ENCODE data around the gene PRDM12.
A peak's percentile ranks its signal among the peaks of the same experiment; 100 is the strongest.
"Not testable (repeated sequence)": the region's sequence is repeated elsewhere in the genome, so short reads cannot be mapped to it uniquely, and the experiment has no call there.

The PRDM12 gene

DNA sequence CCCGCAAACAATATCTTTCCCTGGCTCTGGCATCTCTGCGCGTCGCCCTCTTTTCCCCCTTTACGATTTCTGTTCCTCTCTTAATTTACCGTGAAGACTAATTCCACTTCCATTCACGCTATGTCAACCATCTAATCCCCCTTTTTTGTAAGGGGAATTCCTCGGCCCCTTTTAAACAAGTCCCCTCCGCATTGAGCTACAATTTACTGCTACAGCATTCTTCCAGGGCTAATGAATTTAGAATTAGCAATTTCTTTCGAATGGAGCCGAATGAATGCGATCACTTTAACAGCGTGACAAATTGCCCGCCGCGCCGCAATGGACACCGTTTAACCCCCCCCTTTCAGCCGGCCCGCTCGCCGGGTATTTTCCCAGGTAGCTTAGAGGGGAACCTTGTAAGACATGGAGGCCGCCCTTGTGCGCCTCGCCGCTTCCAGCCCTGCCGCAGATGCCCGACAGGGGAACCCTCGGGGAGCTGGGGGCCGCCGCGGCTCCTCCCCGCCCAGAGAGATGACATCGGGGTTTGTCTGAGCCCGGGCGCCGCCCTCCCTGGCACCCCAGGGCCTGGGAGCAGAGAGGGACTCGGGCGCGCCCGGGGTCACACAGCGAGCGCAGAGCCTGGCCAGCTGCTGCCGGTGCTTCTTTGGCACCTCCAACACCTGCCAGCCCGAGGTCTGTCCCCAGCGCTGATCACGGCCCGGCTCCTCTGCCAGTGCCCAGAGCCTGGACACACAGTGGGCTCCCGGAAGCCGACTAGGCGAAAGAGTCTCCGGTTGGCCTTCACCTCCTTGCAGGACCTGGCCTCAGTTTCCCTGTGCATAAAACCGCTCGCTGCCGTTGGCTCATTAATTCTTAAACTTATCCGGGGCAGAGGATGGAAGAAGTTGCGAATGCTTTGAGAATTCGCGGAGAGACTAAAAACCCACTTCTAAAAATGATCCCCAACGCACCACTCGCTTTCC lies 1.3 kb downstream of the PRDM12 start:
- DNase-seq = no peak

DNA sequence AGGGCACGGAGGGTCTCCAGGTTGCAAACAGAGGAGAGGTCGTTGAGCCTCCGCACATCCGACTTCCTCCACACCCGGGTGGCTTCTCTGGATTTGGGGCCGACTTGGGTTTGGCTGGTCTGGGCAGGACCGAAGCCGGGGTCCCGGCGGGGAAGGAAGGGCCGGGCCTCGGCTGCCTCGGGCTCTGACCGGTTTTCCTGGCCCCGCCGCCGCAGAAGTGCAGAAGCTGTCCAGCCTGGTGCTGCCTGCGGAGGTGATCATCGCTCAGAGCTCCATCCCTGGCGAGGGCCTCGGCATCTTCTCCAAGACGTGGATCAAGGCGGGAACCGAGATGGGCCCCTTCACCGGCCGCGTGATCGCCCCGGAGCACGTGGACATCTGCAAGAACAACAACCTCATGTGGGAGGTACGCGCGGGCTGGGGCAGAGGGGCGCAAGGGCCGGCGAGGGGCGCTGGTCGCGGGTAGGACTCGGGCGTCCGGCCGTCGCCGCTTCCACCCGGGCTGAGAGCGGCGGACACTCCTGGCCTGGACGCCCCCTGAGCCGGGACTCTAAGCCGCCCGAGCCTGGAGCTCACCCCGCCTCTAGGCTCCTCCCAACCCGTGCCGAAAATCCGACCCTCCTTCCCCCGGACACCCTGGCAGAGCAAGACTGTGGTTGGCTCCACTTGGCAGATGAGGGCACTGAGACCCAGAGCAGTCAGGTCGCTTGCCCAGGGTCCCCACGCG lies 2.2 kb downstream of the PRDM12 start:
- DNase-seq = no peak

DNA sequence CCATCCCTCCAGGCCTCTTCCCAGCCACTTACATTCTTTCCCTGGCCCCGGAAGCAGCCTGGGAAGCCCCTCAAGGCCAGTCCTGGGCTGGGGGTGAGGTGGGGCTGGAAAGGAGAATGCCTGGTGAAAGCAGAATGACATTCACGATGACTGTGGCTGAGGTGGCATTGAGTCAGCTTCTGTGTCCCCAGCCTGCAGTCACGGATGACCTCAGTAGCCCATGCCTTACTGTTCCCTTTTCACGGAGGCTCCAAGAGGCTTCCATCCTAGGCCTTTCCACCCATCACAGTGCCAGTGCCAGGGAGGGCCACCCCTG lies 2.7 kb downstream of the PRDM12 start:
- DNase-seq = no peak

DNA sequence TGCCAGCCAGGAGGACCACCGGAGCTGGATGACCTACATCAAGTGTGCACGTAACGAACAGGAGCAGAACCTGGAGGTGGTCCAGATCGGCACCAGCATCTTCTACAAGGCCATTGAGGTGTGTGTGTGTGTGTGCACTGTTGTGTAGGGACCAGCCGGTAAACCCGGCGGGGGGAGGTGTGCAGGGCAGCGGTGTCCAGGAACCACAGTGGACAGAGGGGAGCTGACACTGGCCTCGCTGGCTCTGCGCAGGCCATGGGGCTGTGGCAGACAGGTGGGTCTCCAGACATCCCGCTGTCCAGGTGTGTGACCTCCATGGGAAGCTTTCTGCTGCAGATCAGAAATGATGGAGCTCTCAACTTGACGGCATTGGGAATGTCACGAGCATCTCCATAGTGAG lies 3.8 kb downstream of the PRDM12 start:
- DNase-seq = no peak

DNA sequence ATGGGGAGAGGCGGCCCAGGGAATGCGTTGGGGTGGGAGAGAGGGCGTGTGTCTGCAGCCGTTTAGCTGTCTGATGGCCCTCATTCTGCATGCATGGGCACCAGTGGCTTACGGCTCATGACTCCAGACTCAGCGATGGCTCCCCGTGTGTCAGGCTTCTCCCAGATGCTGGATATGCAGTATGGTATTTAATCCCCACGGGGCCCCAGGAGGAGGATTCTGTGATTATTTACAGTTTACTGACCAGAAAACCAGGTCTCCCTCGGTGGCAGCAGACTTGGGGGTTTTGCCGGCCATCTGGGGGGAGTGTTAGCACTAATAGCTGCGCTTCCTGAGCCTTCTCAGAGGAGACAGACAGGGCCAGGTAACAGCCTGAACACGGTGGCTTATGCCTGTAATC lies 4.3 kb downstream of the PRDM12 start:
- DNase-seq = no peak

DNA sequence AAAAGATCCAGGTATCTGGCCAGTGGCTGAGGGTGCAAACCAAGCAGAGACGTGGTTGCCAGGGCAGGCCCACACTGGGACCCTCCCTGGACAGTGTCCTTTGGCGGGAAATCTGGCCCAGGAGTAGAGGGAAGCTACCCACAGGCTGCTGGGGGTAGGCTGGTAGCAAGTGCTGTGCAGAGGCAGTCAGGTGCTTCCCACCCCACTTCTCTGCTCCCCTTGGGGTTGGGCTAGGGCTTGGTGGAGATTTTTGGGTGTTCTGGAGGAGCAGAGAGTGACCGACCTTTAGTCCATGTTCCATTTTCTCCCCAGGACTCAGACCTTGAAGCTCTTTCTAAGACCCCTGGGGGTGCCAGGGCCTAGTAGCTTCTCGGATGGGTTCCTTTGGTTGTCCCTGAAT lies 5.6 kb downstream of the PRDM12 start:
- no peak for DNase-seq

DNA sequence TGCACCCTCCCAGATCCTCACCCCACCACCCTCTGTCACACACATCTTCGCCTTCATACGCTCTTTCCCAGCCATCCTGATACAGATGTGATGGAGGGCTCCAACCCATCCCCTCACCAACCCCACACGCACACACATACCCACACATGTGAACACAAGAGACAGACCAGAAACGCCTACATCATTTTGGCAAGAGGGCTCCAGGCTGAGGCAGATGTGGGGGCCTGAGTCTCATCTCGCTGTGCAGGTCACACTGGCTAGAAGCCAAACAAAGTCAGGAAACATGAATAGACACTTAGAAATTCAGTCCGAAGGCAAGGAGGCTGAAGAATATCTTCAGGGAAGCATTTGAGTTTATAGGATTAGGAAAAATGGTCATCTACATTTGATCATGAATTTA lies 6.2 kb downstream of the PRDM12 start:
- DNase-seq = no peak

DNA sequence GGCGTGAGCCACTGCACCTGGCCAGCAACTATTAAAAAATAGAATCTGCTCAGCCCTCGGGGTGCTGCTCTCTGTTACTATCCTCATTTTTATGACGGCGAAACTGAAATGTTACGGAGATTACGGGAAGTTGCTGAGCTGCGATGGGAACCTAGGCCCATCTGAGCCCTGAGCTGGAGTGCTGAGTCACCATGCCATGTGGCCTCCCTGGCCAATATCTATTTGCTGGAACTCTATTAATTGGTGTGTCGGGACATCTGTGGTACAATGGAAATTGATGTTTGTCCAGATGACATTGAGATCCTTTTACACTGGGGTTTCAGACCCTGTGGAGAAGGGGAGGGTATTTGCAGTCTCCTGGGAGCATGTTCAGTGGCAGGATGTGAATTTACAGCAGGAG lies 8.1 kb downstream of the PRDM12 start:
- no peak for DNase-seq

DNA sequence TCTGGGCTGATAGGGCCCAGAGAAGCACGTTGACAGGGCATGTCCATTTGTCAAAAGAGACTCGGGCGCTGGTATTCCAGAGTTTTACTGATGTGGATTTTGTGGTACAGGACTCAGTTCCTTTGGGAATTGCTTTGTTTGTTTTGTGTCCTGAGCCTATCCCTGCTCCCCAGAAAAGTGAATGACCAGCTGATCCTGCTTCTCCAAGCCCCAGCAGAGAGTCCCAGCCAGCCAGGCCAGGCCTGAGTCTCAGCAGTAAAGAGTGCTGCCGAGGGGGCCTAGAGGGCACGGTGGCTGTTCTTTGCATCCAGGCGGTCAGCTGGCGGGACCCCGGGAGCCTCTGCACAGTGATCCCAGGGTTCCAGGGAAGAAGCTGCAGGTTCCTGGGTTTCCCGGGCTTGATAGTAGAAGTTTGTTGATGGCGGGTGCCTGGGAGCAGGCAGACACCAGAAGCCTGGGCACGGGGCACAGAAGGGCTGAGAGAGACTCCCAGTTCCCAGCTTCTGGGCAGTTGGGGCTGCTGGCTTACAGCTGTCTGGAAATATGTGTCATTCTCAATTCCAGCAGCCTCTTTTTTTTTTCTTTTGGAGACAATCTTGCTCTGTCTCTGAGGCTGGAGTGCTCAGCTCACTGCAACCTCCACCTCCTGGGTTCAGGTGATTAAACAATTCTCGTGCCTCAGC lies 8.7 kb downstream of the PRDM12 start:
- DNase-seq = no peak

DNA sequence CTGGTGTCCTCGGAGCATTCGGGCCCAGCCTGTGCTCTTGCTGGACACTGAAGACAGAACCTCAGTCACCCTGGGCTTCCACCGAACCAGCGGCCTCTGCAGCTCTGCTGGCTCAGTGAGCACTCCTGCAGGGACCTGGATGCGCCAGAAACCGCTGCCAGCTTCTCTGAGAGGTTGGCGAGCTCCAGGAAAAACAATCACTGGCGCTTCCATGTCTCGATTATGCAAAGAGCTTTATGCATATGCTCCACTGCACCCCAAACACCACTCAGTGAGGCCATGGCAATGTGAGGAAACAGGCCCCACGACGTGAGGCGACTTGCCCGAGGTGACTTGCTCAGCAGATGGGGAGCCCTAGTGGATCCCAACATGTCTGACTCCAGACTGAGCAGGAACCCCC lies 11.0 kb downstream of the PRDM12 start:
- DNase-seq = no peak

DNA sequence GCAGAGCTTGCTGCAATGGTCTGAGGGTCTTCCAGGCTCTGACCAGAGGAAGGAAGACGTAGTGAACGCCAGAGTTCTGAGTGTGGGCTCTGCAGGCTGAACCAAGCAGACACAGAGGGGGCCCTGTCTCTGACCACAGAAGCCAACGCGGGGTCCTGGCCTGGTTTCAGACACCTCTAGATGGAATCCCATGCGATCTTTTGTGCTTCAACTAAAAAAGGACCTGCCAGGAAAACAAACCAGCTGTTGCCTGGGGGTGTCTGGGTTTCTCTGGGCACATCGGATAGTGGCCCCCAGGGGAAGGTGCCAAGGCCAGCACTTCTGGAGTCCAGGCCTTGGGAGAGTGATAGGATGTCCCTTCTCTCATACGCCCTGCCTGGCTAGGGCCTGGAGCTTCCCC lies 12.9 kb downstream of the PRDM12 start:
- no peak for DNase-seq

DNA sequence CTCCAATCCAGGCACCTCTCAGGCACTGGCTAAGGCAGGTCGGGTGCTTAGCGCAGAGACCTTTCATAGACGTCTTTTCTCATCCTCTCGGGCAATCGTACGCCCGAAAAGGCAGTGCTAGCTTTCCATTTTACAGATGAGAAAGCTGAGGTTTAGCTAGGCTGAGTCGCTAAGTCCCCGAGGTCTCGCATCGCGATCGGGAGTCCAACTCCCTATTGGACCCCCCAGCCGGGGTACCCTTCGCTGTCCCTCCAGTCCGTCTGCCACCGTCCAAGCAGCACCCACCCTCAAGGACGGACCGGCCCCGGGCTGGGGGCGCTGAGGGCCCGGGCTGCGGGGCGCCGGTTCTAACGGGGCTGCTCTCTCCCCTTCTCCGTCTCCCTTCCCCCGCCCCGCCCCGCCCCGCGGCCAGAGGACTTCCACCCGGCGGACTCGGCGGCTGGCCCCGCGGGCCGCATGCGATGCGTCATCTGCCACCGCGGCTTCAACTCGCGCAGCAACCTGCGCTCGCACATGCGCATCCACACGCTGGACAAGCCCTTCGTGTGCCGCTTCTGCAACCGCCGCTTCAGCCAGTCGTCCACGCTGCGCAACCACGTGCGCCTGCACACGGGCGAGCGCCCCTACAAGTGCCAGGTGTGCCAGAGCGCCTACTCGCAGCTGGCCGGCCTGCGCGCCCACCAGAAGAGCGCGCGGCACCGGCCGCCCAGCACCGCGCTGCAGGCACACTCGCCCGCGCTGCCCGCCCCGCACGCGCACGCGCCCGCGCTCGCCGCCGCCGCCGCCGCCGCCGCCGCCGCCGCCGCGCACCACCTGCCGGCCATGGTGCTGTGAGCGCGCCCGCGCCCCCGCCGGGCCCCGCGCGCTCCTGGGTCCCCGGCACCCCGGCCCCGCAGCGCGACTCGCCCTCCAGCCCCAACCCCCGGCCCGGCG lies 16.7 kb downstream of the PRDM12 start:
- DNase-seq = peak; percentile 65

DNA sequence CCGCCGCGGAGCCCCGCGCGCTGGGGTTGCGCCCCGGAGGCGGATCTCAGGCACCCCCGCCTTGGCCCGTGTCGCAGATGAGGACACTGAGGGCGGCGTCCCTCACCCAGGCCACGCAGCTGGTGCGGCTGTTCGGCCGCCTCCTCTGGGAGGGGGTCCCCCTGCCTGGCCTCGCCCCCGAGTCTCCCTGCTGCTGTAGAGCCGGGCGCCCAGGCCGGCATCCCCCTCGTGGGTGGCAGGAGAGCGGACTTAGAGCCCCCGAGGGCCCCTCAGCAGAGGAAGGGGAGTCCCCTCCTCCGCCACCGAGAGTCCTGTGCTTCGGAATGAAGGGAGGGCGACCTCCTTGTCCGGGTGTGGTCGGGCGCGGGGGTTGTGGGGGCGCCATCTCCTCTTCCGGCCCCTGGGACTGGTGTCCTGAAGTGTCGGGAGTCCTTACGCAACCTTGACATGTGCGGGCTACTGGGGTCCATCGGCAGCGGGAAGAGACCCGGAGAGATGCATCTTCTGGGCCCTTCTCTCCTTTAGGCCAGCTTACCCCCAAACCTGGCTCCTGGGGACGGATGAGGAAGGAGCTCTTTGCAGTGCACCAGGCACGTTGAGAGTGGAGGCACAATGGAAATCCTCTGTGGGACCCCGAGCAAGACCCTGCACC lies 17.5 kb downstream of the PRDM12 start:
- DNase-seq = peak; percentile 18

DNA sequence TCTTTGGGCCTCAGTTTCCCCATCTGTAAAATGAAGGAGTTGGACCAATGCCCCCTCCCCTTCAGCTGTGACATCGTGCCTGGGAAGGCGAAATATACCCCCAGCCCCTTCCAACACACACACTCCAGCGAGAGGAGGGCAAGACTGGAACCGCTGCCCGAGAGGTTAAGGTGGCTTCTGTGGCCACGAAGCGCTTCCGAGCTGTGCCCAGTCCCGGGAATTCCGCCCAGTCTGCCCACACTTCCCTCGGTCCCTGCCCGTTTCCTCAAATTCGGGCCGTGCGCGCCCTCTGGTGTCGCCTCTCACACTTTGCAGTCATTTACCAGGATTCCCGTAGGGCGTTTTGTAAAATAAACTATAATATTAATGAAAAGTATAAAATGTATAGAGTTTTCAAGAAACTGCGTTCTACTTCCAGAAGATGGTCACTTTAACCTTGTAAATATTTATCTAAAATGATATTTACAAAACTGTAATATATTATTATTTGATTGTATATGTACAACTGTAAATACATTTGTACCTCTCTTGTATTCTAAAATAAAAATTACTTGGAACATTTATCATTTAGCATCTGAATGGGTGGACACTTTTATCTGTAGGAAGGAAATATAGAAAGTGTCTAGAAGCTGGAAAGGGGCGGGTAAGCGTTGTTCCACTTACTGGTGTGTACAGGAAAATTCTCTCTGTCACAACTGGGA lies 18.2 kb downstream of the PRDM12 start:
- DNase-seq = peak; percentile 61

DNA sequence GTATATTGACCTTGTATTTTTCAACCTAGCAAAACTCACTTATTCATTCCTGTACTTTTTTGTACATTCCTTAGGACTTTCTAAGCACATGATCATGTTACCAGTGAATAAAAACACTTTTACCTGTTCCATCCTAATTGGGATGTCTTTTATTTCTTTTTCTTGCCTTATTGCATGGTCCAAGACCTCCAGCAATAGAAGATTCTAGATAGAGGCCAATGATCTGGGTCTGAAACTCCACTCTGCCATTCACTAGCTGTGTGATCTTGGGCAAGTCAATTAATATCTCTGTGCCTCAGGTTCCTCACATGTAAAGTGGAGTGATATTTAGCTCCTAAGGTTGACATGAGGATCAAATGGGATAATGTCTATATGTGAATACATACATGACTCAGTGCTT lies 20.7 kb downstream of the PRDM12 start:
- DNase-seq = no peak

DNA sequence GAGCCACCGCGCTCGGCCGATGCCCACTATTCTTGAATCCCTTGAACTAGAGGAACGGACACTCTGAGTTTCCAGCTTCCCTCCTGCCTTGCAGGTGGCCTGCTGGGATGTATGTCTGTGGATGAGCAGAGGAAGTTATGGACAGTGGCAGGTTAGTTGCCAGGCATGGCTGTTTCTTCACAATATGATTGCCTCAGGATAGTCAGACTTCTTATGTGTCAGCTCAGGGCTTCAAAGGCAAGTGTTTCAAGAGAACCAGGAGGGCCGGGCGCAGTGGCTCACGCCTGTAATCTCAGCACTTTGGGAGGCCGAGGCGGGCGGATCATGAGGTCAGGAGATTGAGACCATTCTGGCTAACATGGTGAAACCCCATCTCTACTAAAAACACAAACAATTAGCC lies 21.6 kb downstream of the PRDM12 start:
- not testable (repeated sequence) for DNase-seq

DNA sequence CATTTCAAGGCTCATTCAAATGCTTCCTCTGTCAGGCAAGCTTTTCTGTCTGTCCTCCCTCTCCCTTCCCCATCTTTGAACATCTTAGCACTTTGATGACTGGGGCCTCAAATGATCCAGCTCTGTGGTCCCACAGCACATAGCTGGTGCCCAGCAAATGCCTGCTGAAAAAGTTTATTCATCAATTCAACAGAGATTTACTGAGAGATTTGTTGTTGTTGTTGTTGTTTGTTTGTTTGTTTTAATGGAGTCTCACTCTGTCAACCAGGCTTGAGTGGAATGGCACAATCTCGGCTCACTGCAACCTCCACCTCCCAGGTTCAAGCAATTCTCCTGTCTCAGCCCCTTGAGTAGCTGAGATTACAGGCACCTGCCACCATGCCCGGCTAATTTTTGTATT lies 23.2 kb downstream of the PRDM12 start:
- DNase-seq = no peak

DNA sequence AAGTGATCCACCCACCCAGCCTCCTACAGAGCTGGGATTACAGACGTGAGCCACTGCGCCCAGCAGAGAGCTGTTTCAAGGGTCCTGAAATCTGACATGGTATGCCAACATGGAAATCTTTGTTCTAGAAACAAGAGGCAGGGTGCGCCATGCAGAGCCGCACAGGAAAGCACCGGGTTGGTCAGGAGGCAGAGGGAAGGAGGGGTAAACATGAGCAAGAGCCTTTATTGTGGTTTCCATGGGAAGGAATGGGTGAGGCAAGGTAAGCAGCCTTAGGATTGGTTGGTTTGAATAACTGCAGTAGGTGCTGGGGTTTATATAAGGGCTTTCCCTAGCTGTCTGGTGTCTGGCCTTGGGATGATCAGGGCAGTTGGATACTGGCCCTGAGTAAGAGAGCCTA lies 23.7 kb downstream of the PRDM12 start:
- no peak for DNase-seq

DNA sequence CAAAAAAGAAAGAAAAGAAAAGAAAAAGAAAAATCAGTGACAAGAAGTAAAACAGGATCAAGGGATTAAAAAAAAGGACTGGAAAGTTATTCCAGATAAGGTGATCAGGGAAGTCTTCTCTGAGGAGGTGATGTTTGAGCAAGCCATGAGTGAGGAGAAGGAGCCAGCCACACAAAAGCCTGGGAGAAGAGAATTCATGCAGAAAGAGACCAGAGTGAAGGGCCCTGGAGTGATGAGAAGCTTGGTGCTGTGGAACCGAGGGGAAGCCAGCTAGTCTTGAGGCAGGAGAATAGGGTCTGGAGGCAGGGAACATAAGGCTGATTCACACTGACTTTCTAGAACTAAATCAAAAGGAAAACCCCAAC lies 25.2 kb downstream of the PRDM12 start:
- DNase-seq = no peak

DNA sequence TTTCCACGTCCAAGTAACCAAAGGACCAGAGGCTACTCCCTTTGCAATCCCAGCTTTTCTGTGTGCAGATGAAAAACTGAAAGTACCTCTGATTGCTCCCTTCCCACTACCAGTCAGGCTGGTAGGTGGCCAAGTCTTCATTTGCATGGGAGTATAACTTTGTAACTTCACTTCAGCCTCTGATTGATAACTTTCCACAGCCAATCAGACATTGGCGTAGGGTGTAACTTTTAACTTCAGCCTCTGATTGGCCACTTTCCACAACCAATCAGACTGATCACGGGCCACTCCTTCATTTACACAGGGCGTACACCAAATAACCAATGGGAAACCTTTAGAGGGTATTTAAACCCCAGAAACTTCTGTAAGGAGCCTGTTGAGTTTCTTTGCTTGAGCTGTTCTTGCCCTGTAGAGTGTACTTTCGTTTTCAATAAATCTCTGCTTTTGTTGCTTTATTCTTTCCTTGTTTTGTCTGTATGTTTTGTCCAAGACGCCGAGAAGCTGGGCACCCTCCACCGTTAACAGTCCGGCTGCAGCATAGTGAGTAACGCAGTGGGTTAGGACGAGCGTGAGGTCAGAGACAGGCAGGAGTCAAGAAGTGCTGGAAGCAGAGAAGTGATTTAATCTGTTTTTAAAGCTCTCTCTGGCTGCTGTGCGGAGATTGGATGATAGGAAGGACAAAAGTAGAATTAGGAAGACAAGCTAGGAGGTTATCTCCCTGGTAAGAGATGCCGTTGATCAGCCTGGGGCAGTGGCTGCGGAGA lies 25.7 kb downstream of the PRDM12 start:
- no peak for DNase-seq

DNA sequence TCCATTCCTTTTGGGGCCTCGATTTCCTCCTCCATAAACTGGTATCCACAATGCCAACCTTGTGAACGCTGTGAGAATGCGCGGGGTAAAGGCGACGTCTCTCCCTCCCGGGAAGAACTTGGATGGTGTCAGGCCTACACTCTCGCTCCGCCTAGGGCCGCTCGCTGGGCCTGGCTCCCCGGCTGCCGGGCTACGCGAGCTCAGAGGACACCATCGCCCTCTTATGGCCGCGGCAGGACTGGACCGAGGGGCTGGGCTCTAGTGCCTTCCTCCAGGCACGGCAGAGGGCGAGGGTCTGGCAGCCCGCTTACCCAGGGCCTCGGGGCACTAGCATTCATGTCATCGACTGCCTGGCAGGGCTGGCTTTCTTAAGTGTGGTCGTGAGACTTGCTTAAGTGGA lies 27.9 kb downstream of the PRDM12 start:
- no peak for DNase-seq
